Loucy (cell line): Measurements from ENCODE around the gene AGAP1.

Experiments
- CTCF ChIP-seq: fragments of 200-600 bp; sonication (generic); conservative IDR thresholded peaks from 2 replicates; pipeline ENCODE4 v1.5.1; 2014; ENCODE audit warnings: mild to moderate bottlenecking, antibody characterized with exemption, low read length
- EZH2phosphoT487 ChIP-seq: fragments of 200-600 bp; IDR thresholded peaks from 2 replicates; pipeline ENCODE4 v1.6.1; 2018; ENCODE audit warnings: antibody characterized with exemption, mild to moderate bottlenecking, moderate library complexity, borderline replicate concordance

GRCh38 chr2:235842941-235843340 is 349.1 kb downstream of the AGAP1 start:
- TF ChIP-seq CTCF (no peak), EZH2phosphoT487 (no peak)
